ENCODE data around the gene MED15. TPM values are rescaled to one million over a fixed set of nuclear protein-coding genes. Genes with fewer than 3 reads are reported as not detected.

The MED15 gene
- total and polyA plus RNA-seq, 2 of the 8 experiments (the other 6 are each of a cell fraction or from before 2014, with no cell fraction given): 28.3 to 57.1 TPM

- H4K8ac ChIP-seq (ENCODE audit: extremely low read depth, insufficient read depth, low read length): no peak overlapping the region
- no peak overlapping the region for H3K4me2 ChIP-seq (ENCODE audit: insufficient read depth in 1 of 2, low read depth in 2 of 2, low read length in 2 of 2)
- peak overlapping the region; percentile 82; the same call in 1 of the 2 replicates for H2AK5ac ChIP-seq (ENCODE audit: low read depth, low read length)
- H3K4me3 ChIP-seq (ENCODE audit: extremely low read depth in 1 of 4, insufficient read depth in 2 of 4, low read depth in 3 of 4, low read length in 4 of 4): no peak overlapping the region
- H3K27me3 ChIP-seq (replicated peaks in 1 of 4; ENCODE audit: control insufficient read depth in 3 of 4, extremely low read depth in 1 of 4, insufficient read depth in 3 of 4, low read length in 3 of 4): no peaks in the 10 kb centered on the region
- no peak overlapping the region for H2BK120ac ChIP-seq (replicated peaks; ENCODE audit: low read depth, low read length)
- H3K23me2 ChIP-seq (ENCODE audit: low read depth, low read length): peaks cover 3% of the 10 kb centered on the region; the same call in 1 of the 2 replicates
- no peak overlapping the region for H3K23ac ChIP-seq (ENCODE audit: insufficient read length)
- peak overlapping the region; percentile 19; the same call in 1 of the 2 replicates for H3K18ac ChIP-seq (ENCODE audit: extremely low read depth, low read length)
- FAIRE-seq (no peak), DNase-seq (ENCODE audit: low read depth in 1 of 2, low spot score in 2 of 2) (no peak)
- 79% methylated on average over 15 of the region's 15 CpGs; no CpG with 5 or more reads in 1 of the 2 experiments for WGBS, 2 experiments (ENCODE audit: extremely low coverage in 1 of 2, insufficient coverage in 1 of 2, insufficient read length in 1 of 2, insufficient replicate concordance in 2 of 2, low coverage in 1 of 2, low lambda C conversion rate in 2 of 2, missing lambda C conversion rate in 1 of 2)
- peak overlapping the region; percentile 61 for H3K4ac ChIP-seq (replicated peaks; ENCODE audit: insufficient read length, low read depth, low read length)
- ChIA-PET POLR2A (ENCODE audit: partially characterized antibody) (interaction anchor here (0.8 to 1.2 kb wide), 3 partner anchors 11 to 22 kb away, joined by 3 to 5 read pairs (median 4); no protein-coding TSS in a partner anchor), CTCF (ENCODE audit: partially characterized antibody) (interaction anchor here (1.0 to 2.5 kb wide), 8 partner anchors 12 to 76 kb away, joined by 3 to 8 read pairs (median 4); no protein-coding TSS in a partner anchor)
- H3K79me1 ChIP-seq (ENCODE audit: low read depth, low read length): peaks cover 38% of the 10 kb centered on the region
- peaks cover 0 to 21% (median 14%) of the 10 kb centered on the region in 4 experiments; a peak in 5 of 7 replicates for H3K4me1 ChIP-seq (replicated peaks in 1 of 4; ENCODE audit: control insufficient read depth in 3 of 4, insufficient read depth in 4 of 4, low read length in 3 of 4)
- TF ChIP-seq KDM1A (IDR thresholded peaks at IDR 0.05; ENCODE audit: borderline replicate concordance, low read length) (no peak), MAX (IDR thresholded peaks at IDR 0.05) (0 out of 2 replicates have a peak, but pooled peaks have one; percentile 14), TEAD4 (IDR thresholded peaks at IDR 0.05; ENCODE audit: low read depth, low read length) (0 out of 2 replicates have a peak, but pooled peaks have one; percentile 29)
- 0 out of 2 replicates have a peak overlapping the region, but pooled peaks have one; percentile 48 for H2BK20ac ChIP-seq (ENCODE audit: low read length)
- no peak overlapping the region for H2BK15ac ChIP-seq (ENCODE audit: low read length)
- peaks cover 4 to 16% of the 10 kb centered on the region in 2 experiments for H4K20me1 ChIP-seq (replicated peaks in 1 of 2; ENCODE audit: control insufficient read depth in 1 of 2, insufficient read depth in 2 of 2, low read length in 2 of 2)
- 0 out of 2 replicates have a peak overlapping the region, but pooled peaks have one; percentile 27 for H2BK12ac ChIP-seq (ENCODE audit: low read depth, low read length)
- no peak overlapping the region for H3K27ac ChIP-seq (ENCODE audit: low read depth, low read length)
- no peak overlapping the region for H3K9ac ChIP-seq (replicated peaks in 1 of 4; ENCODE audit: extremely low read depth in 1 of 4, low read depth in 3 of 4, low read length in 3 of 4)
- H3K36me3 ChIP-seq (ENCODE audit: control insufficient read depth in 2 of 4, insufficient read depth in 4 of 4, low read length in 3 of 4): peaks cover 0 to 7% (median 3%) of the 10 kb centered on the region in 4 experiments; a peak in 4 of 8 replicates
- H2AFZ ChIP-seq (ENCODE audit: low read length): no peak overlapping the region
- no peak overlapping the region for H3K14ac ChIP-seq (ENCODE audit: insufficient read length)
- H4K5ac ChIP-seq (ENCODE audit: insufficient read length, low read depth, low read length): no peak overlapping the region
- no peak overlapping the region for H4K91ac ChIP-seq (replicated peaks; ENCODE audit: insufficient read length, low read length)
- H3K9me3 ChIP-seq (ENCODE audit: insufficient read depth in 2 of 2, low read depth in 1 of 2, low read length in 1 of 2): peaks cover 0 to 3% of the 10 kb centered on the region in 2 experiments; a peak in 1 of 4 replicates
- H3K79me2 ChIP-seq (ENCODE audit: control insufficient read depth in 1 of 2, insufficient read depth in 2 of 2, low read length in 2 of 2): peaks cover 3 to 52% of the 10 kb centered on the region in 2 experiments; a peak in 3 of 4 replicates
- no peak overlapping the region for H3K56ac ChIP-seq (replicated peaks; ENCODE audit: insufficient read length, low read depth, low read length)
- H2BK5ac ChIP-seq (ENCODE audit: low read depth, low read length): peak overlapping the region; percentile 72; the same call in 1 of the 2 replicates
Observed at GRCh38 chr22:20531404-20532201, 24.2 kb downstream of the MED15 start.

All from H1 (cell line).